NCI-H446 (cell line): ENCODE data around the gene FKBP7.
A peak's percentile ranks its signal among the peaks of the same experiment; 100 is the strongest.
"Not testable (repeated sequence)": the region's sequence is repeated elsewhere in the genome, so short reads cannot be mapped to it uniquely, and the experiment has no call there.

ENCODE experiments used
- DNase-seq, 2 experiments: peaks; one replicate each; lab custom pipeline; 2025; lab: John Stamatoyannopoulos, UW

FKBP7 gene

DNA sequence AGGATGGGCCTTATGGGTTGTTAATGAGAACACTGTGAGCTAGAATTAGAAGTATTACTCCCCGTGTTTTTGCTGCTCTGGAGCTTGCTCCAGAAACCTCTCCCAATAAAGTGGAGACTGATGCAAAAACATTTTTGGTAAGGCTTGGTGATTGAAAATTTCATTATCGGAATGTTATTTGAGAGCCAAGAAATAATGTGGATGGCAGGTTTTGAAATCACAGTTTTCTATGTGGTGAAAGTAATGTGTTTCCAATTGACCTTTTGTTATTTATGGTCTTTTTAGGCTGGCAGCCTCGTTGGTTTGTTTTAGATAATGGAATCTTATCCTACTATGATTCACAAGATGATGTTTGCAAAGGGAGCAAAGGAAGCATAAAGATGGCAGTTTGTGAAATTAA lies 7.0 kb upstream of the FKBP7 start:
- DNase-seq = no peak

DNA sequence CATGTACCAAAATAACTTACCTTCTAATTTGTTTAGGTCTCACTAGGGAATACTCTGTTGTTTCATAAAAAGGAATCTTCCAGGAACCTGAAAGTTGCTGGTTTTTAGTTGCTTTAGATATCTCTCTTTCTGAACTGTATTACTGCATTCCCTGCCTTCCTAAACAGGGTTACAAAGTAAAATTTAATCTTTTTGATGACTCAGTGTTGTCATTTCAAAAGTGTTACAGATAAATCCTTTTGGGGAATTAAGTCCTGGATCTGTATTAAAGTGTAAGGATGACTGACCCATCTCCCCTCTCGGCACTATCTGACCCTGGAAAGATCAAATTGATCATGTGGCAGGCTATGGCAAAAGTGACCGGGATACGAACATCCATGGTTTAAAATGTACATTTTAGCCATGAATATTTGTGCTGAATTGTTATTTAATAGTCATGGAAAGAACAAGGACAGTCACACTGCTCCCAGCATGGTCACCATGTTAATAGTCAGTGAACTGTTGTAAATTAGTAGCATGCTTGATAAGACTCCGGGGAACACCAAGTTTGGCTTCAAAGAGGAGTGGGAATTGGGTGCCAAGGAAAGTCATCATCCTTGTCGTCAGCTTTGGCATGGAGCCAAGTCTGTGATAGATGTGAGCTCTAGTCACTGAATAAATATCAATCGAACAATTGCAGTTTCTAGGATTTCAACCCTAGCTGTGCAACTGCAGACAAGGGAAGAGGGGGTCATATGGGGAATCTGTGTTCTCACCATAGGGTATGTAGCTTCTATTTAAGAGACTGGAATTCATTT lies 6.0 kb upstream of the FKBP7 start:
- peak; percentile 77 to 86 for DNase-seq

DNA sequence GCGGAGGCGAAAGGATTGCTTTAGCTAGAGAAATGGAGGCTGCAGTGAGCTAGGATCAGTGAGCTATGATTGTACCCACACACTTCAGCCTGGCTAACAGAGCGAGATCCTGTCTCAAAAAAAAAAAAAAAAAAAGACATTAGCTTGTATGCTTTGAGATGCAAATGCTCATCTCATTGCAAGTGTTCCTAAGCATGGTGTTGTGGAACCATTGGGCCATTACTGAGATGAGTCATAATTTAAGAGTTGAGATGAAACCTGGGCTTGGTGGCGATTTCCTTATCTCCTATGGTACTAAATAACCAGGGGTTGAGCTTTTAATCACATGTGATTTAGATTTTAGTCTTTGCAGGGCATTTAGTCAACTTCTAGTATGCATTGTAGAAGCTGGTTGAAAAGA lies 4.0 kb upstream of the FKBP7 start:
- DNase-seq = no peak

DNA sequence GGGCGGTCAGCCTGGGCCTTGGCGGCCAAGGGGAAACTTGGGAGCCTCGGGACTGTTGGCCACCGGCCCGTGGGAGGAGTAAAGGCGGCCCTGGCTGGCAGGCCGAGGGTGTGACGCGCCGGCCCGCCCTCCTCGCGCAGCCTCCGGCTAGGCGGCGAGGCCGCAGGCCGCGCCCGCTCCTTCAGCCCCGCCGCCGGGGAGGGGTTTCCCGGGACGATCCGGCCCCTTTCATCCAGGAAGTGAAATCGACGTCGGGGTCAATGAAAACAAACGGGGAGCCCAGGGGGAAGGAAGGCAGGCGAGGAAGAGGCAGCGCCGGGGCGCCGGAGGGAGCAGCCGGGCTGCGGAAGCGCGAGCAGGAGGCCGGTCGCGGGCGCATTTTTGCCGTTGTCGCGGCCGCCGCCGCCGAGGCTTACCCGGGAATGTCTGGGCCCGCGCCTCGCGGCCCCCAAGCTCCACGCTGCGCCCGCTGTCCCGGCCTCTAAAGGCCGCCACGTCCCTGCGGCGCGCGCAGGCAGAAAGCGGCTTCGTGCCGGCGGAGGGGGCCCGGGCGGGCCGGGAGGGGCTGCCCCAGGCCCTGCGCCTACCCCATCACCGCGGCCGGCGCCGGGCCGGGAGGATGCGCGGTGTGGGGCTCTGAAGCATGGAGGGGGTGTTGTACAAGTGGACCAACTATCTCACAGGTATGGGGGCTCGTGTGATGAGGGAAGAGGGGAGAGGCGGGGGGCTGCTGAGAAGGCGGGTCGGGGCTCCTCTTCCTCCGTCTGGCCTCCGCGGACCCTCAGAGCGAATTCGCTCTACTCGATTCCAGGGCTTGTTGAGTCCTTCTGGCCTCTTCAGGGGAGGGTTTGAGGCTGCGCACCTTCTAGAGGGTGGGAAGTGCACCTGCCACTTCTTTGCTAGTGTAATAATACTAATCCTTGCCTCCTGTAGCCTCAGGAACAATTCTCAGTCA lies 2.1 kb upstream of the FKBP7 start, which contains the start of gene PLEKHA3:
Gene PLEKHA3 (plus strand): TSS at position 231 of the 955 bp plus-strand sequence. CDS start 413 bp downstream, at position 644.
- peak; percentile 89 to 99 for DNase-seq

DNA sequence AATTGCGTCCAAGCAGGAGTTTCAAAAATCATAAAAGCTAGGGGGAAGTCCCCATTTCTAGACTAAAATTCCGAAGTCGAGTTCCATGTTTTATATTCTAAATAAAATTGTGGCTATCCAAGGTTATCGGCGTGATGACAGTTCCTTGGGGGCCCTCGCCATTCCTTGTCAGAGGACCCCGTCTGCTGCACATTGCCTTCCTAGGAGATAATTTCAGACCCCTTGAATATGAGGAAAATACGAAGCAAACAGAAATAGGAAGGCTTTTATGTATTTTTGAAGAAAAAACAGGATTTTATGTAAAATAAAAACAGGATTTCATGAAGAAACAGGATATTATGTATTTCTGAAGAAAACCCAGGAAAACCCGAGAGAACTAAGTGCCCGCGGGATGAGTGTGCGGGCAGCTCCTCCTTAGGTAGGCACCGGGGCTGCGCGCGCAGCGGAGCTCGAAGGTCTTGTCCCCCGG lies 1.4 kb upstream of the FKBP7 start:
- no peak for DNase-seq

DNA sequence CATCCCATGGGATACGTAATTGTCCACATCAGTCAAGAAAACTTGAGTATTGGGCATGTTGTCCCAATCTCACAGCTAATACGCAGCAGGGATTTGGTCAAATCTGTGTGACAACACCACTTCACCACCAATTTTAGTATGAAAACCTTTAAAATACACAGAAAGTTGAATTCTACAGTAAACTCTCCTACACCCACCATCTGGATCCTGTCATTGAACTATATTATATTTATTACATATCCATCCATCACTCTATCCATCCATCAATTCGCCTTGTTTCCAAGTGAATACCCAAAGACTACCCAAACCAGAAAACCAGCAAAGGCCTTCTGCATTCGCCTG lies 846 bp upstream of the FKBP7 start:
- DNase-seq = no peak

DNA sequence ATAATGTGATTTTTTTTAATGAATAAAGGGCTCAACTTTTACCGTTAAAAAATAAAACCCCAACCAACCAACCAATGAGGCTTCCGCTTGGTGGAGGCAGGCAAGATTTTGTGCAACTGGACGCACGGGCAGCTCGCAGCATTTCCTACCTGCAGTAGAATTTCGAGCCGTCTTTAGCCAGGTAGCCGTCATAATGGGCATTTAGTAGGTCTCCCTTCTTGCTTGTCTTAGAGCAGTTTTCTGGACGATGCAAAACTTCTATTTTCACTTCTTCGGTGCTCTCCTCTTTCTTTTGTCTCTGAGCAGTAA lies 316 bp downstream of the FKBP7 start:
- DNase-seq = no peak

DNA sequence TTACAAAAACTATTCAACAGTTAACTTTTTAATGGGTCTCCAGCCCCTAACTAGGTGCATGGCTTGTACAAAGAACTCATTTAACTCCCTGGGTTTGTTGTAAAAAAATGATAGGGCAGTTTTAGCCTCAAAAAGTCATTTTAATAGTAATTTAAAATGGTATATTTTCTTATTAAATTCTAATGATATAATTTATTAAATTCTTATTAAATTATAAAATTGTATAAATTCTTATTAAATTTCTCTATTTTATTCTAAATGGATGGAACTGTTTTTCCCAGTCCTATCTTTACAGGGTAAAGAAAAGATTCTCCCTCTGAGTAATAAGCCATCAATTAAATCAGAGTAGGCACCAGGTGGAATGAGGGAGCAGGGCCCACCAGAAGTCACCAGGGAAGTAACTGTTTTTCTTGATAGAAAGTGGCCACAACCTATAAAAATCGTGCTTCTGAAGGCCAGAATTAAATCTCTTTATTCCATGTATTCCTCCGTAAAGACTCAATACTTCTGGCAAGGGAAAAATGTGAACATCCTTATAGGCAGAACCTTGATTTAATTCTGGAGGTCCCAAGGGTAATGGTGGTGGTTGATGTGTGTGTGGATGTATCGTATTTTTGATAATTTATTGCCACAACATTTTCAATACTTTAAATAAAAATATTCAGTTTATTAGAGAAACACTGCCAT lies 814 bp downstream of the FKBP7 start:
- DNase-seq = peak in 1 of 2 experiments; percentile 39

DNA sequence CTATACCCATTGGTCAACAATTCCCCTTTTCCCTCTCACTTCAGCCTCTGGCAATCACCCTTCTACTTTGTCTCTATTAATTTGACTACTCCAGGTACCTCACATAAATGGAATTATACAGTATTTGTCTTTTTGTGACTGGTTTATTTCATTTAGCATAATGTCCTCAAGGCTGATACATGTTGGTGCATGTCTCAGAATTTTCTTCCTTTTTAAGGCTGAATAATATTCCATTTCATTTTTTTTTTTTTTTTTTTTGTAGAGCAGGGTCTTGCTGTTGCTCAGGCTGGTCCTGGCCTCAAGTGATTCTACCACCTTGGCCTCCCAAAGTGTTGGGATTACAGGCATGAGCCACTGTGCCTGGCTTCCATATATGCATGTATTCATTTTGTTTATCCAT lies 1.9 kb downstream of the FKBP7 start:
- no peak for DNase-seq

DNA sequence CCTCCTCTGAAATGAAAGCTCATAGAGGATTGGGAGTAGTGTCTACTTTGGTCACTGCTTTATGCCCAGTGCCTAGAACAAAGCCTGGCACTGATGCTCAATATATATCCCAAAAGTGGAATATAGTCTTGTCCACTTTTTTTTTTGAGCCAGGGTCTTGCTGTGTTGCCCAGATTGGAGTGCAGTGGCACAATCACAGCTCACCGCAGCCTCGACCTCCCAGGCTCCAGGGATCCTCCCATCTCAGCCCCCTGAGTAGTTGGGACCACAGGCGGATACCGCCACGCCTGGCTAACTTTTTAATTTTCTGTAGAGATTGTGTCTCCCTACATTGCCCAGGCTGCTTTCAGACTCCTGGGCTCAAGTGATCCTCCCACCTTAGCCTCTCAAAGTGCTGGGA lies 3.8 kb downstream of the FKBP7 start:
- no peak for DNase-seq

DNA sequence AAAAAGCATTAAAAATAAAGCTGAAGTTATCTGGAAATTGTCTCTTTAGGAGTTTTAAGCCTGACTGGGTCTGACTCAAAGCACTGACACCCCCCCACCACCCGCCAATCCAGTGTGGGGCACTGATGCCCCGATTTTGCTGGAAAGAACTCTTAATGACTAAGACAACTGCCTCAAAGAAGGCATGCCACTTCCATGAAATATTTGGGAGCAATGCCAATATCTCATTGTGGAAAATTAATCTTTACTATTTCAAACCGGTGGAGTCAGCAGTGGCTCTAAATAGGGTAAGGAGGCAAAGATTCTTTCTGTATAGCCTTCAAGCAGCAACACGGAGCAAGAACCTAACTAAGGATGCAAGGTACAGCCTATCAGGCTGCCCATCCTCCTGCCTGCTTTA lies 4.5 kb downstream of the FKBP7 start:
- peak in 1 of 2 experiments; percentile 52 for DNase-seq

DNA sequence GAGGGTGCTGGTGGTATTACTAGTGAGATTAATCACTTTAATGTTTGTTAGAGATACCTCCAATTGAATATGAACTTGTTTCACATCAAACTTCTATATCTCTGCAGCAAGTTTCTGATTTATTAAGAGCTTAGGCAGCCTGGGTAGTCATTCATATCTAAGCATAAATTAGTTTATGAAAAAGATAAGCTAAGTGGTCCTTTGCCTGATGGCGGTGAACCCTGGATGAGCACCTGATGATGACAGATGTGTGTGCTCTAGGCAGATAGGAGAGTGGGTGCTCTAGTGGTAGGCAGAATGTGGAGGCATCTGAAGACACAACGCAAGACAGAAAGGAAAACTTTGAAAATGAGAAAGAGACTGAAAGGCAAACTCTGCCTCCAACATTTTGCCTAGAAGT lies 5.0 kb downstream of the FKBP7 start:
- no peak for DNase-seq

DNA sequence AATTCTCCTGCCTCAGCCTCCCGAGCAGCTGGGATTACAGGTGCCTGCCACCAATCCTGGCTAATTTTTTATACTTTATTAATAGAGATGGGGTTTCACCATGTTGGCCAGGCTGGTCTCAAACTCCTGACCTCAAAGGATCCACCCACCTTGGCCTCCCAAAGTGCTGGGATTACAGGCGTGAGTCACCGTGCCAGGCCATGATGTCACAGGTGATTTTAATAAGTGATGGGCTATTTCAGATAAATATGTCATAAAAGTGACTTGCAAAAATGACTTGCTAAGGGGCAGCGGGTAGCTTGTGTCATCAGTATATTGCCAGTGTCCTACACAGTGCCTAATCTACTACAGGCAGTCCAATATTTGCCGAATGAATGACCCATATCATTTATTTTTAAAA lies 7.1 kb downstream of the FKBP7 start:
- DNase-seq = not testable (repeated sequence)

DNA sequence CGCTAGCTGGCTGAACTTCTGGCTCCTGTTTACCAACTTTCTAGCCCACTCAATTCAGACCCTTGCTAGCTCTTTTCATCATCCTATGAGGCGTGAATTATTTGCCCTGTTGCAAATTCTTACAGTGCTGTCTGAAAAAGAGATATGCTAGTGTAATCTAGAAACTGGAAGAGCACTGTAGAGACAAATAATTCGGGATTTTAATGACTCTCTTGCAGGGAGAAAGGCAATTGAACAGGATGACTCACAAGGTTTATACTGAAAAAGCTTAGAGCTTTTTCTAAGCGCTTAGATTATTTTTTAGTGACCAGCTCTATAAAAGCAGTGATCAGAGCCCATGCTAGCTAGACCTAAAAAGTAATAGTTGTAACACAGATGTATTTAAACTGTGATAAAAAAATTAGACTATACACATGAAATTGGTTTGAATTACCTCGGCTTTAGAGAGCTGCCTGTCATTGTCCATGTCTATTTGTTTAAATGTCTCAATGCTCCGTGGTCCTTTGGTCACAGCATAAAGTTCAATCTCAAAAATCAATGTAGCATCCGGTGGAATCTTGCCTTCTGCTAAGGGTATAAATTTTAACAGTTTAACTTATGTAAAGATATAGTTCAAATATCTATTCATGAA lies 9.1 kb downstream of the FKBP7 start:
- no peak for DNase-seq

DNA sequence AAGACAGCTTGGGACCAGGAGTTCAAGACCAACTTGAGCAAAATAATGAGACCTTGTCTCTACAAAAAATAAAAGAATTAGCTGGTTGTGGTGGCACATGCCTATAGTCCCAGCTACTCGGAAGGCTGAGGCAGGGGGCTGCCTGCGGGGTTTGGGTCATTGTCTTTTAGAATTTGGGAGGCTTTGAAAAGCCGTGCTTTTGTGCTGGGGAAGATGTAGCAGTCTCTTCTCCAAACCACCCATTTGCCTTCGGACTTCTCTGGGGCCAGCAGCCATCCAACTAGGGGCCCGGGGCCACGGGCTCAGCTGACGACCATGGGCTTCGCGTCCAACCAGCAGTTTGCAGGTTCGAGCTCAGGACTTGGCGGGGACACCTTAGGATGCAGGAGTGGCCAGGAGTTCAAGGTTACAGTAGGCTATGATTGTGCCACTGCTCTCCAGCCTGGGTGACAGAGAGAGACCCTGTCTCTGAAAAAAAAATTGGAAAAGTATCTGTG lies 21.0 kb downstream of the FKBP7 start:
- no peak for DNase-seq

DNA sequence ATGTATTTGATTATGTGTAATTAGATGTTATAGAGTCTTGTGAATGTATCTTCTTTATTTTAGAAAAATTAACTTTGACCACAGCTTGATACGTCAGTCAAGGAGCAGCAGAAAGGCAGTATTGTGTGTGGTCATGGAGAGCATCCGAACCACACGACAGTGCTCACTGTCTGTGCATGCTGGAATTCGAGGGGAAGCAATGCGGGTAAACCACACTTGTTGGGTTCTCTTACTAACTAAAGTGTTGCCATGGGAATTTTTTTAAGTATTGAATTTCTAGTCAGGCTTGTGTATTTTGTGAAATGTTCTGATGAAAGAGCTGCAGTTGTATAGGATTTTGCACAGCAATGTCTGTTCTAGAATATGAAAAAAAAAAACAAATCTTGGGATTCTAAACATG lies 22.5 kb downstream of the FKBP7 start:
- DNase-seq = no peak

DNA sequence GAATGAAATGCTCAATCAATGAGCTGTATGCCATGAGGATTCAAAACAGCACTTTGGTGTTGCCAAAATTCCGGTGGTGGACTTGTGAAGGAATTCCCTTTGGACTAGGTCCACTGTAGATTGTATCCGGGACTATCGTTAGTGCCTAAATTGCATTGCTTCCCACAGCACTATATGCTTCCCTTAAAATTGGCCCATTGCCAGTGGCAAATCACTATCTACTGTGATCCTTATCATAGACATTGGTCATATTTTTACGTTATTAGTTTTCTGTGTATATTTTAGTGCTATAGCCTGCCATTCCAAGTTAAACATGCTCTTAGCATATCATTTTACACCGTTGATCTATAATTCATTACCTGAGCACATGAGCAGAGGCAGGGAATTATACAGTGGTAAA lies 25.5 kb downstream of the FKBP7 start:
- no peak for DNase-seq

DNA sequence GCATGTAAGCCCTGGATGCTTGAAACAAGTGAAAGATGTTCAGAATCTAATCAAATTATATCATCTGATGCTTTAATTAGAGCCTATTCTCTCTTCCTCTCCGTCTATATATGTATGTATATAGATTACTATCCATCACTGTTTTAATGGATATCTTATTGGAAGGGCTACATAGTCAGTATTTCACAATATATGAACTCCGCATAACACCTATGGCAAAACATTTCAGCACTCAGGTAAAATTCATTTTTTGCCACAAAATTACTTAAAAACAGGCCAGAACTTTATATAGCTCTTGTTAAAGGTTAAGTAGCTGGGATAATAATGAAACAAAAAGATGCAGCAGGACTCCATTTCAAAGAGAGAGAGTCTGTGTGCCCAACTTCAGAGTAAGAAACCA lies 26.1 kb downstream of the FKBP7 start:
- DNase-seq = no peak

DNA sequence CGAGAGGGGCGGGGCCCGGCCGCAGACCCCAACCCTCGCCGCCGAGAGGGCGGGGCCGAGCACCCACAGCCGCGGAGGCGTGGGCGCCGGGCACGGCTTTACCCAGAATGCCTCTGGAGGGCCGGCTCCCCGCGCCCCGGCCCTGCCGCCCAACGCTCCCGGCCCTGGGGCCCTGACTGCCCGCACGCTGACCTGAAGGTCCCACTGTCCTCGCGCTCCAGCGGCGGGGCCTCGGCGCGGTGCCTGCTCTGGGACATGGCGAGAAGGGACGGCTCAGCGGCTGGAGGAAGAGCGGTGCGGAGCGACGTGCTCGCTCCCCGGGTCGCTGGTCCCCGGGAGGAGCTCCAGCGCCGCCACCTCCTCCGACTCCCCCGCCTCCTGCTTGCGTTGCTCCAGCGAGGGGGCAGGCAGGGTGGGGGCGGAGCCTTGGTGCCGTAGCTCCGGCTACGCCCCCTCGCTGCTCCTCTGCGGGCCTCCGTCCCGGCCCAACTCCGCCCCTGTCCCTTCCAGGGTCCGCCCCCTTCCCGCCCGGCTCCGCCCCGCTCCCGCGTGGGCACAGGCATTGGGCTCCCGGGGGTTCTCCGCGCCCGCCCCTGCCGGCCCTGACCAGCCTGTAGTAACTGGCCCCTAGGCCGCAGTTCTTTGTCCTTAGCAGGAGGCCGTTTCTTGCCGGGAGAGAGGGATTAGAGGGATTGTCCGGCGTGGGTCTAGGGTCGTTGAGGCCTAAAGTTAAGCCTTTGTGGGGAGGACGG lies 27.4 kb downstream of the FKBP7 start, which contains the start of the genes PJVK and PRKRA:
Gene PJVK (plus strand): TSS at position 605 of the 752 bp plus-strand sequence. CDS start 2,032 bp downstream, outside the sequence.
Gene PRKRA (minus strand): TSS at position 402 of the 752 bp plus-strand sequence. CDS start 145 bp downstream, at position 257.
- DNase-seq = peak; percentile 81 to 97

DNA sequence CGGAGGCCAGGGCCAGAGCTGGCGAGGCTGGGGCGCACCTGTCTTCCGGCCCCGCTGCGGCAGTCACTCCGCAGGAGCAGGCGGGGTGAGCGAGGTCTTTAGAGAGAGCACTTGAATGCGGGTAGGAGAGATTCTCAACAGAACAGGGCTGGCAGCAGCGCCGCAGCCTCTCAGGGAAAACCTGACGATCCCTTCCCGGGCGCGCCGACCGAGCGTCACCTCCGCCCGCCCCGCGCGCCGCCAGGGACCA lies 28.0 kb downstream of the FKBP7 start:
- DNase-seq = no peak
